IPS-11a (cell line): ENCODE data around the gene CALHM2.
"Not testable (repeated sequence)": the region's sequence is repeated elsewhere in the genome, so short reads cannot be mapped to it uniquely, and the experiment has no call there.

Experiments used
- H3K4me3 ChIP-seq: one replicate; pipeline ENCODE4 v1.5.1; 2013; ENCODE audit warnings: low read depth, low read length, control low read depth

CALHM2 gene

GRCh38 chr10:103419101-103419500 is 33.1 kb downstream of the CALHM2 start:
- H3K4me3 ChIP-seq: no peak overlapping the region

- no peak overlapping the region for H3K4me3 ChIP-seq
Observed at GRCh38 chr10:103417601-103418000, 34.6 kb downstream of the CALHM2 start.

GRCh38 chr10:103417148-103417469 is 35.1 kb downstream of the CALHM2 start:
- not testable (repeated sequence) for H3K4me3 ChIP-seq

GRCh38 chr10:103416436-103417147 is 35.6 kb downstream of the CALHM2 start:
- H3K4me3 ChIP-seq: no peak overlapping the region

GRCh38 chr10:103415581-103415980 is 36.6 kb downstream of the CALHM2 start:
- H3K4me3 ChIP-seq: no peak overlapping the region

GRCh38 chr10:103413564-103413963 is 38.6 kb downstream of the CALHM2 start:
- H3K4me3 ChIP-seq: no peak overlapping the region

- H3K4me3 ChIP-seq: peak overlapping the region; percentile 98
Observed at GRCh38 chr10:103397191-103397825, 54.9 kb downstream of the CALHM2 start.

GRCh38 chr10:103396789-103397087 is 55.4 kb downstream of the CALHM2 start:
- H3K4me3 ChIP-seq: peak overlapping the region; percentile 98
